Adipocyte (in vitro differentiated cells): ENCODE measurements around the gene ATXN7L1.
A peak's percentile ranks its signal among the peaks of the same experiment; 100 is the strongest.

Source experiments
- DNase-seq: peaks from one replicate; pipeline ENCODE4 v3.0.0-alpha.2; 2015; ENCODE audit warnings: low read depth
- H3K27me3 ChIP-seq: replicated peaks from 2 replicates; pipeline ENCODE4 v1.7.0; 2013; ENCODE audit warnings: mild to moderate bottlenecking, low read length, moderate library complexity; ENCODE audit not compliant: control insufficient read depth, insufficient read depth
- H3K36me3 ChIP-seq: 2 replicates; pipeline ENCODE4 v1.7.0; 2013; ENCODE audit warnings: low read length, mild to moderate bottlenecking, moderate library complexity; ENCODE audit not compliant: control insufficient read depth, insufficient read depth, severe bottlenecking
- H3K4me1 ChIP-seq: 2 replicates; pipeline ENCODE4 v1.7.0; 2013; ENCODE audit warnings: mild to moderate bottlenecking, low read length, moderate library complexity; ENCODE audit not compliant: control insufficient read depth, insufficient read depth
- H3K4me3 ChIP-seq: 2 replicates; pipeline ENCODE4 v1.7.0; 2013; ENCODE audit warnings: mild to moderate bottlenecking, low read length, moderate library complexity
- H3K9ac ChIP-seq: 2 replicates; pipeline ENCODE4 v1.7.0; 2013; ENCODE audit warnings: mild to moderate bottlenecking, low read length, moderate library complexity
- H3K9me3 ChIP-seq: 2 replicates; pipeline ENCODE4 v1.7.0; 2013; ENCODE audit warnings: mild to moderate bottlenecking, low read length, moderate library complexity; ENCODE audit not compliant: control insufficient read depth

Gene ATXN7L1

DNA sequence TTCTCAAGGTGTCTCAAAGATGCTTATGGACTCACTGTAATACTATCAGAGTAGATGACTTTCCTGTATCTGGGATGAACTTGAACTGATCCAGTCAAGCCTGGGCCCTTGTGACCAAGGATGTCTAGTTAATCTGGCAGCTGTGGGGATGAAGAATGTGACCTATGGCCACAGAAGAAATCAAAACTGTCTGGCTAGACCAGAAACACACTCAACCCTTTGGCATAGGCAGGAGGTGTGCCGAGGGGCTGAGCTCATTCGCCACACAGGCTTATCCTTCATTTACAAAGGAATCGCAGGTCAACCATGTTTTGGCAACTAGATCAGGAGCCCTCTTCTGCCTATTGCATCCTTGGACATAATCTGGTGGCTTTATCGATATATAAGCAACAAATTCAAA, 110.6 kb downstream of the ATXN7L1 start:
- H3K4me1 ChIP-seq = peaks cover 18% of the 10 kb centered on the region
- no peaks in the 10 kb centered on the region for H3K9me3 ChIP-seq
- H3K27me3 ChIP-seq = no peaks in the 10 kb centered on the region
- no peaks in the 10 kb centered on the region for H3K36me3 ChIP-seq
- no peak overlapping the region for H3K9ac ChIP-seq
- H3K4me3 ChIP-seq = no peak overlapping the region
- no peak for DNase-seq

DNA sequence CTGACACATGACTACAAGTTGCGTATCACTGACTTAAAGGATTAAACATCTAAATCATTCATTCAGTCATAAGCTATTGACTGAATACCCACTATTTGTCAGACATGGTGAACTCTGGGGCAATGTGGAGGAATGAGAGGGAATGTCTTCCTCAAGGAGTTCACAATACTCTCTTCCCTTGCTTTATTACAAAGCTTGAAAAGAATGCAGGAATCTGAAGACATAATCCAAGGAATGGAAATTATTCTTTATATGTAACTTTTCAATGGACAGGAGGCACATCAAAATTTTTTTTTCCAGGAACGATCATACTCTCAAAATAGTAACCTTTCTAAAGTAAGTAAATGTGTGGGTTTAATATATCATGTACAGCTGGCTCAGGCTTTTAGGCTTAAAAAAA, 111.9 kb downstream of the ATXN7L1 start:
- Histone ChIP-seq H3K9me3 (no peaks in the 10 kb centered on the region), H3K36me3 (no peaks in the 10 kb centered on the region), H3K27me3 (no peaks in the 10 kb centered on the region), H3K4me3 (no peak overlapping the region), H3K9ac (no peak overlapping the region), H3K4me1 (peaks cover 23% of the 10 kb centered on the region)
- DNase-seq = no peak

DNA sequence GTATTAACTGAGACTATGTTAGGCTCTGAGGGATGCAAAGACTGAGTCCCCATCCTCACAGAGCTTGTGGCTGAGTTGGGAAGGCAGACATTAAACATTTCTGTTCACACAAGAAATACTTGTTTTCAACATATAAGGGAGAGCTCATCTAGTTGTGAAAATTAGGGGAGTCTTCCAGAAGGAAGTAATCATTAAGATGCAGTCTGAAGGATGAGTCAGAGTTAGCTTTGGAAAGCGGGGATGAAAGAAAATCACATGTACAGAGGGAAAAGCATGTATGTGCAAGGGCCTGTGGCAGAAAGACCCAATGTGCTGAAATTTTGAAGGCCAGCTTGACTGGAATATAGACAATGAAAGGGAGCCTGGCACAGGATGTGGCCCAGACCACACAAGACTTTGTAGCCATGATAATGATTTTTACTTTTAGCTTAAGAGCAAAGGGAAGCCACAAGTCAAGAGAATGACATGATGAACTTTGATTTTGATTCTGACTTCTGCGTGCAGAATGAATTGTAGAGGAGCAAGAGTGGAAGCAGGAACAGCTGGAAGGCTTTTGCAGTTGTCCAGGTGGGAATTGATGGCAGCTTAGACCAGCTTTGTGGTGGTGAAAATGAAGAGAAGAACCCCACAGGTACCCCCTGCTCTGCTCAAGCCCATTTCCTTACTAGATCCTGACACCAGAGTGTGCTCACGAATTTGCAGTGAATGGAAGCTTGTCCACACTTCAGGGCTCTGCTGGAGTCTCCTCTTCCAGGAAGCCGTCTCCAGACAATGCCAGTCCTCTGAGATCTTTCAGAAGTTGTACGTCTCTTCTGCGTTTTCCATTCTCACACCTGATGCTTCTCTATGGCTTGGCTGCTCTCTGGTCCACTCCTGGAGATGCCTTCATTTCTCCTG, 115.6 kb downstream of the ATXN7L1 start:
- H3K4me1 ChIP-seq = peaks cover 23% of the 10 kb centered on the region
- peak overlapping the region; percentile 13 for H3K9ac ChIP-seq
- H3K9me3 ChIP-seq = no peaks in the 10 kb centered on the region
- no peak for DNase-seq
- no peak overlapping the region for H3K4me3 ChIP-seq
- no peaks in the 10 kb centered on the region for H3K27me3 ChIP-seq
- H3K36me3 ChIP-seq = no peaks in the 10 kb centered on the region

- H3K9me3 ChIP-seq = no peaks in the 10 kb centered on the region
- peaks cover 20% of the 10 kb centered on the region for H3K4me1 ChIP-seq
- no peak overlapping the region for H3K4me3 ChIP-seq
- peak; percentile 76 for DNase-seq
- no peaks in the 10 kb centered on the region for H3K27me3 ChIP-seq
- H3K9ac ChIP-seq = peak overlapping the region; percentile 13
- H3K36me3 ChIP-seq = no peaks in the 10 kb centered on the region
These were observed 116.5 kb downstream of the ATXN7L1 start for GRCh38 chr7:105759670-105760550.

DNA sequence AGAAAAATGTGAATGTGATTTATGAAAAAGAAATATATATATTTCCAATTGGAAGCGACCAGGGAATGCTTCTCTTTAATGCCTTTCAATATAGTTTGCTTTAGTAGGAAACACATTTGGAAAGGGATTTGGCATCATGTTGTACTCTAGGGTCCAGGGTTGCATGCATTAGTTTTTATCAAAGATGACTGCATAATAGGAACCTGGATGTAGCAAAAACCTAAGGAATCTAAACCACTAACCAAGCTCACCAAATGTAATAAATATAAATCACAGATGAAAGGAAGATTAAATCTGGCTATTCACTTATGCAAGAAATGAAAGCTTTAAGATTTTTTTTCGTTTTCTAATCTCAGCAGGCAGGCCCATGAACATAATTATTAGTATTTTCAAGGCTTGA, 120.0 kb downstream of the ATXN7L1 start:
- H3K4me1 ChIP-seq = peaks cover 20% of the 10 kb centered on the region
- no peak for DNase-seq
- H3K4me3 ChIP-seq = no peak overlapping the region
- no peaks in the 10 kb centered on the region for H3K27me3 ChIP-seq
- no peak overlapping the region for H3K9ac ChIP-seq
- no peaks in the 10 kb centered on the region for H3K36me3 ChIP-seq
- H3K9me3 ChIP-seq = no peaks in the 10 kb centered on the region

GRCh38 chr7:105752671-105753275, 123.6 kb downstream of the ATXN7L1 start:
- Histone ChIP-seq H3K27me3 (no peaks in the 10 kb centered on the region), H3K36me3 (peaks cover 9% of the 10 kb centered on the region), H3K9me3 (no peaks in the 10 kb centered on the region), H3K4me1 (no peaks in the 10 kb centered on the region), H3K9ac (no peak overlapping the region), H3K4me3 (no peak overlapping the region)
- DNase-seq = no peak

GRCh38 chr7:105751054-105751453, 125.3 kb downstream of the ATXN7L1 start:
- H3K36me3 ChIP-seq = peaks cover 9% of the 10 kb centered on the region
- H3K4me1 ChIP-seq = no peaks in the 10 kb centered on the region
- no peaks in the 10 kb centered on the region for H3K27me3 ChIP-seq
- H3K9me3 ChIP-seq = no peaks in the 10 kb centered on the region
- no peak overlapping the region for H3K4me3 ChIP-seq
- DNase-seq = no peak
- H3K9ac ChIP-seq = no peak overlapping the region

- peaks cover 4% of the 10 kb centered on the region for H3K4me1 ChIP-seq
- DNase-seq = peak; percentile 29
- peaks cover 9% of the 10 kb centered on the region for H3K36me3 ChIP-seq
- no peak overlapping the region for H3K4me3 ChIP-seq
- H3K9ac ChIP-seq = no peak overlapping the region
- no peaks in the 10 kb centered on the region for H3K9me3 ChIP-seq
- H3K27me3 ChIP-seq = no peaks in the 10 kb centered on the region
These were observed 127.7 kb downstream of the ATXN7L1 start for GRCh38 chr7:105748701-105749100.

DNA sequence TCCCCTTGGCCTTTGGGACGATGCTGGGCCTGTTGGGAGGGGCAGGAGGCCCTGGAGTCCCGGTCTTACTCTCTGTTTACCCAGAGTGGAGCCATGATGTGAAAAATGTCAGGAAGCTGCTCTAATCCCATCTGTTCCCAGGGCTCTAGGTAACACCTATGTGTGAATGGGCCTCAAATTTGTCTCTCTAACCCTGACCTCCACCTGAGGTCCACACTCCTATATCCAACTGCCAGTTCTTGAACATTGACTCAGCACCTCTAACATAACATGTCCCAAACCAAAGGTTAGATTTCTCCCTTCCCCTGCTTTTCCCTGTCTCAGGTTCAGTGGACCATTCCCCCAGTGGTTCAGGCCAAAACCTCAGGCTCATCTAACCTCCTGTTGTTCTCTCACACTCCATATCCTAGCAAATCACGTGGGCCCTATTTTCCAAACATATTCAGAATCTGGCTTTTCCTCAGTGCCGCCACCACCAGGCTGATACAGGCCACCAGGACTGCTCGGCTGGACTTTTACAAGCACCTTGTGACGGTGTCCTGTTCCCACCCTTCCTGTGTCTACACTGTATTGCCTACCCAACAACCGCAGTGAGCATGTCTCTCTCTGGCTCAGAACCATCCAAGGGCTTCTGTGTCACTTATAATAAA, 130.6 kb downstream of the ATXN7L1 start:
- Histone ChIP-seq H3K36me3 (peaks cover 6% of the 10 kb centered on the region), H3K9me3 (no peaks in the 10 kb centered on the region), H3K4me1 (peaks cover 4% of the 10 kb centered on the region), H3K4me3 (no peak overlapping the region), H3K27me3 (no peaks in the 10 kb centered on the region), H3K9ac (no peak overlapping the region)
- DNase-seq = no peak

GRCh38 chr7:105744258-105744657, 132.1 kb downstream of the ATXN7L1 start:
- Histone ChIP-seq H3K4me1 (peaks cover 4% of the 10 kb centered on the region), H3K36me3 (peaks cover 4% of the 10 kb centered on the region), H3K9me3 (no peaks in the 10 kb centered on the region), H3K9ac (no peak overlapping the region), H3K27me3 (no peaks in the 10 kb centered on the region), H3K4me3 (no peak overlapping the region)
- no peak for DNase-seq
